ENCODE data around the gene TOMM70.

DNA sequence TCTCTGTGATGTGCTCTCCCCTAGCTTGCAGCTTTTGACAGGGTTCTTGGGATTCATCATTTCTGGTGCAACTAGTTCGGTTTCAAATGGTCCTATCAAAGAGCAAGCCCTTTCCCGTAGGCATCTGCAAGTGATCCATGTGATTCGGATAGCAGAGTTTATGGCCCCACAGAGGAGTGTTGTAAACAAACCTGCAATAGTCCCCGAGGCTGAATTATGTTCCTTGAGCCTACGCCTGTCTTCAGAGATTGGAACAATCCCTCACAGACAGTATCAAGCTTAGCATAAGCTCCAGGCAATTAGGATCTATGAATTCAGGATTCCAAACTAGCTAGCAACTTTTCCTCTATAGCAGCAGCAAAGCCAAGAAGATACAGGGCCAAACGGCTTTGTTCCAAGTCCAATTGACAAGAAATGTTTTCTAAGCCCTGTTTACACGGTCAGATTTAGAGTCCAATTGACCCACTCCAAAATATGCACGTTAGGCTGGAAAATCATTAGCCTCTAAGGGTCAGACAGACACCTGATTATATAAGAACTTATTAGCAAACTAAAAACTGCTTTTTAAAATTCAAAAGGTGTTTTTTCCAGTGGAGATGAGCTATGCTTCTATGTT, 25.3 kb upstream of the TOMM70 start:
- TF ChIP-seq, protein P1, sequence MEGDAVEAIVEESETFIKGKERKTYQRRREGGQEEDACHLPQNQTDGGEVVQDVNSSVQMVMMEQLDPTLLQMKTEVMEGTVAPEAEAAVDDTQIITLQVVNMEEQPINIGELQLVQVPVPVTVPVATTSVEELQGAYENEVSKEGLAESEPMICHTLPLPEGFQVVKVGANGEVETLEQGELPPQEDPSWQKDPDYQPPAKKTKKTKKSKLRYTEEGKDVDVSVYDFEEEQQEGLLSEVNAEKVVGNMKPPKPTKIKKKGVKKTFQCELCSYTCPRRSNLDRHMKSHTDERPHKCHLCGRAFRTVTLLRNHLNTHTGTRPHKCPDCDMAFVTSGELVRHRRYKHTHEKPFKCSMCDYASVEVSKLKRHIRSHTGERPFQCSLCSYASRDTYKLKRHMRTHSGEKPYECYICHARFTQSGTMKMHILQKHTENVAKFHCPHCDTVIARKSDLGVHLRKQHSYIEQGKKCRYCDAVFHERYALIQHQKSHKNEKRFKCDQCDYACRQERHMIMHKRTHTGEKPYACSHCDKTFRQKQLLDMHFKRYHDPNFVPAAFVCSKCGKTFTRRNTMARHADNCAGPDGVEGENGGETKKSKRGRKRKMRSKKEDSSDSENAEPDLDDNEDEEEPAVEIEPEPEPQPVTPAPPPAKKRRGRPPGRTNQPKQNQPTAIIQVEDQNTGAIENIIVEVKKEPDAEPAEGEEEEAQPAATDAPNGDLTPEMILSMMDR (IDR thresholded peaks at IDR 0.05; ENCODE audit: low read length), result no peak
- no peak for TF ChIP-seq EZH2 (IDR thresholded peaks at IDR 0.05; ENCODE audit: borderline replicate concordance, low read length)
